IMR-90 (cell line): Measurements from ENCODE around the gene RRM1. TPM values are rescaled to one million over a fixed set of nuclear protein-coding genes. Genes with fewer than 3 reads are reported as not detected.

Source experiments
- ATAC-seq: fragments of 200-7000 bp; cut with Tn5 transposase; 2 replicates; pipeline ENCODE4 v1.9.1; 2020; ENCODE audit warnings: low read depth, mild to moderate bottlenecking, moderate library complexity
- BruUV-seq: library from RNA; stranded (reverse); fragments of 400-500 nt; replicated peaks from 2 replicates; lab custom pipeline; 2021; lab: Mats Ljungman, UMichigan
- CTCF ChIA-PET: fragments of 300-600 bp; formaldehyde crosslinking; extraction: SDS; loops from one replicate; lab custom pipeline; 2021; ENCODE audit warnings: antibody characterized with exemption; lab: Yijun Ruan, JAX
- POLR2A ChIA-PET: fragments of 300-600 bp; sonication (Branson Sonifier 250); formaldehyde crosslinking; loops from one replicate; lab custom pipeline; 2022; ENCODE audit warnings: antibody characterized with exemption; ENCODE audit not compliant: unreplicated experiment; lab: Charles Lee
- DNase-seq: peaks from one replicate; pipeline ENCODE4 v3.0.0; 2013
- H2AFZ ChIP-seq: replicated peaks from 2 replicates; pipeline ENCODE3; 2013; ENCODE audit warnings: low read length, mild to moderate bottlenecking; ENCODE audit not compliant: poor library complexity
- H2AK5ac ChIP-seq: 2 replicates; pipeline ENCODE4 v1.6.1; 2013; ENCODE audit warnings: low read depth, low read length, inconsistent platforms
- H2AK9ac ChIP-seq: replicated peaks from 2 replicates; pipeline ENCODE3; 2013; ENCODE audit warnings: mild to moderate bottlenecking, low read depth, low read length, moderate library complexity; ENCODE audit not compliant: poor library complexity
- H2BK120ac ChIP-seq: 2 replicates; pipeline ENCODE4 v1.6.1; 2013; ENCODE audit warnings: low read depth, low read length, inconsistent platforms
- H2BK15ac ChIP-seq: 3 replicates; pipeline ENCODE4 v1.6.1; 2013; ENCODE audit warnings: low read depth, low read length, inconsistent platforms
- H2BK20ac ChIP-seq: 2 replicates; pipeline ENCODE4 v1.6.1; 2013; ENCODE audit warnings: low read depth, mild to moderate bottlenecking, inconsistent platforms, low read length, moderate library complexity
- H2BK5ac ChIP-seq: 2 replicates; pipeline ENCODE4 v1.6.1; 2013; ENCODE audit warnings: mild to moderate bottlenecking, low read depth, low read length, inconsistent platforms; ENCODE audit not compliant: poor library complexity, severe bottlenecking
- H3K14ac ChIP-seq: replicated peaks from 2 replicates; pipeline ENCODE4 v1.6.1; 2013; ENCODE audit warnings: low read depth, low read length, inconsistent platforms
- H3K18ac ChIP-seq: 2 replicates; pipeline ENCODE4 v1.6.1; 2013; ENCODE audit warnings: low read depth, low read length, control low read depth
- H3K23ac ChIP-seq: 2 replicates; pipeline ENCODE4 v1.6.1; 2013; ENCODE audit warnings: low read depth, low read length, inconsistent platforms
- H3K27ac ChIP-seq: 2 replicates; pipeline ENCODE4 v1.5.1; 2013; ENCODE audit warnings: mild to moderate bottlenecking, control low read depth, low read length; ENCODE audit not compliant: insufficient read depth
- H3K27me3 ChIP-seq: 2 replicates; pipeline ENCODE4 v1.6.1; 2013; ENCODE audit warnings: low read length; ENCODE audit not compliant: control insufficient read depth, insufficient read depth
- H3K36me3 ChIP-seq: 2 replicates; pipeline ENCODE4 v1.6.1; 2013; ENCODE audit warnings: low read length, mixed read lengths; ENCODE audit not compliant: control insufficient read depth, insufficient read depth
- H3K4ac ChIP-seq: 2 replicates; pipeline ENCODE4 v1.6.1; 2013; ENCODE audit warnings: low read depth, low read length, inconsistent platforms
- H3K4me1 ChIP-seq: 2 replicates; pipeline ENCODE4 v1.6.1; 2013; ENCODE audit warnings: low read length, mixed read lengths; ENCODE audit not compliant: control insufficient read depth, insufficient read depth
- H3K4me2 ChIP-seq: 2 replicates; pipeline ENCODE4 v1.6.1; 2013; ENCODE audit warnings: low read depth, mild to moderate bottlenecking, control low read depth, low read length, moderate library complexity
- H3K4me3 ChIP-seq: 2 replicates; pipeline ENCODE4 v1.5.1; 2013; ENCODE audit warnings: low read depth, mild to moderate bottlenecking, control low read depth, low read length, moderate library complexity; ENCODE audit not compliant: insufficient read depth
- H3K56ac ChIP-seq: 2 replicates; pipeline ENCODE4 v1.6.1; 2013; ENCODE audit warnings: low read length, inconsistent platforms; ENCODE audit not compliant: insufficient read depth; ENCODE audit errors: extremely low read depth
- H3K79me1 ChIP-seq, 2 experiments: 2 replicates each; pipeline ENCODE4 v1.6.1; 2013; ENCODE audit warnings: low read length in 2 of 2, inconsistent platforms in 1 of 2, low read depth in 1 of 2
- H3K9ac ChIP-seq: 2 replicates; pipeline ENCODE4 v1.6.1; 2013; ENCODE audit warnings: low read depth, low read length, control low read depth
- H3K9me1 ChIP-seq: 2 replicates; pipeline ENCODE4 v1.6.1; 2013; ENCODE audit warnings: low read length, inconsistent platforms; ENCODE audit not compliant: insufficient read depth
- H3K9me3 ChIP-seq: 2 replicates; pipeline ENCODE4 v1.6.1; 2013; ENCODE audit warnings: low read length; ENCODE audit not compliant: control insufficient read depth, insufficient read depth
- H4K20me1 ChIP-seq: 2 replicates; pipeline ENCODE4 v1.6.1; 2013; ENCODE audit warnings: low read length, inconsistent platforms; ENCODE audit not compliant: insufficient read depth
- H4K5ac ChIP-seq: 2 replicates; pipeline ENCODE4 v1.6.1; 2013; ENCODE audit warnings: mild to moderate bottlenecking, low read depth, low read length, control low read depth
- H4K8ac ChIP-seq, 2 experiments: 2 replicates each; pipeline ENCODE4 v1.6.1; 2013; ENCODE audit warnings: low read depth in 2 of 2, low read length in 2 of 2, control low read depth in 1 of 2, inconsistent platforms in 1 of 2
- H4K91ac ChIP-seq: 2 replicates; pipeline ENCODE4 v1.6.1; 2013; ENCODE audit warnings: low read depth, low read length, inconsistent platforms; ENCODE audit not compliant: insufficient read depth
- BHLHE40 ChIP-seq: fragments of 150-350 bp; IDR thresholded peaks from 2 replicates; pipeline ENCODE4 v1.6.1; 2016; ENCODE audit warnings: mild to moderate bottlenecking, low read depth, low read length
- CEBPB ChIP-seq: IDR thresholded peaks from 2 replicates; pipeline ENCODE4 v1.6.1; 2012; ENCODE audit warnings: low read depth, low read length, improper control_type of control experiment
- CHD1 ChIP-seq: IDR thresholded peaks from 2 replicates; pipeline ENCODE4 v1.6.1; 2012; ENCODE audit warnings: low read depth, low read length, improper control_type of control experiment
- ELK1 ChIP-seq: fragments of 150-350 bp; IDR thresholded peaks from 2 replicates; pipeline ENCODE4 v1.6.1; 2016; ENCODE audit warnings: low read depth, mild to moderate bottlenecking, low read length, moderate library complexity, borderline replicate concordance
- FOS ChIP-seq: fragments of 150-350 bp; IDR thresholded peaks from 2 replicates; pipeline ENCODE4 v1.6.1; 2016; ENCODE audit warnings: low read depth, low read length
- MAFK ChIP-seq: IDR thresholded peaks from 2 replicates; pipeline ENCODE4 v1.6.1; 2012; ENCODE audit warnings: low read depth, low read length, improper control_type of control experiment
- MAZ ChIP-seq: IDR thresholded peaks from 2 replicates; pipeline ENCODE4 v1.6.1; 2012; ENCODE audit warnings: low read depth, mild to moderate bottlenecking, low read length, improper control_type of control experiment, moderate library complexity, borderline replicate concordance
- MXI1 ChIP-seq: IDR thresholded peaks from 2 replicates; pipeline ENCODE4 v1.6.1; 2012; ENCODE audit warnings: low read depth, mild to moderate bottlenecking, low read length, moderate library complexity, borderline replicate concordance
- NFE2L2 ChIP-seq: fragments of 150-350 bp; IDR thresholded peaks from 2 replicates; pipeline ENCODE4 v1.6.1; 2016; ENCODE audit warnings: low read depth, mild to moderate bottlenecking, low read length
- POLR2A ChIP-seq: IDR thresholded peaks from 2 replicates; pipeline ENCODE4 v1.6.1; 2012; ENCODE audit warnings: mild to moderate bottlenecking, low read depth, low read length
- RAD21 ChIP-seq: IDR thresholded peaks from 2 replicates; pipeline ENCODE4 v1.6.1; 2012; ENCODE audit warnings: low read length, improper control_type of control experiment
- RFX5 ChIP-seq: IDR thresholded peaks from 2 replicates; pipeline ENCODE4 v1.8.0; 2012; ENCODE audit warnings: low read depth, mild to moderate bottlenecking, low read length, moderate library complexity
- SMC3 ChIP-seq: fragments of 150-350 bp; IDR thresholded peaks from 2 replicates; pipeline ENCODE4 v1.6.1; 2016; ENCODE audit warnings: low read depth, mild to moderate bottlenecking, antibody characterized with exemption, low read length, moderate library complexity
- WGBS, 2 experiments: methylation state at CpG; one replicate each; pipeline versions ENCODE4 v1.1.5 to v1.1.7; 2013; ENCODE audit warnings: missing lambda C conversion rate in 2 of 2; ENCODE audit not compliant: insufficient read length in 1 of 2; ENCODE audit errors: extremely low coverage in 2 of 2; 5-methylcytosine and 5-hydroxymethylcytosine counted together
- dilution Hi-C: fragments of 300-500 bp; cut with HindIII; formaldehyde crosslinking; loops from one replicate; pipeline ENCODE4 v1.14.3; 2018; ENCODE audit warnings: low sequenced_read_pairs; ENCODE audit not compliant: unreplicated experiment
- in situ Hi-C: fragments of 300-500 bp; cut with MboI; formaldehyde crosslinking; loops from 3 replicates; pipeline ENCODE4 v1.14.3; 2019; ENCODE audit warnings: low sequenced_read_pairs, inconsistent platforms, mixed read lengths
- intact Hi-C: fragments of 100-400 bp; cut with micrococcal nuclease; formaldehyde crosslinking; loops from 2 replicates; pipeline ENCODE4 v1.10.0; 2022
- polyA plus RNA-seq, 3 experiments: library from polyadenylated mRNA; depleted of rRNA; stranded (reverse); fragments of >200 nt; gene quantifications; 2 replicates each; pipeline ENCODE4 v1.2.3, GENCODE V29; 2012; ENCODE audit warnings: low replicate concordance in 1 of 3
- total RNA-seq: library from RNA; depleted of rRNA; stranded (reverse); fragments of >200 nt; gene quantifications from 2 replicates; pipeline ENCODE4 v1.2.3, GENCODE V29; 2012
- TF ChIP-seq, protein P1 (sequence below): conservative IDR thresholded peaks from 2 replicates; pipeline ENCODE4 v1.5.1; 2012; ENCODE audit warnings: mild to moderate bottlenecking, low read depth, low read length, improper control_type of control experiment
- TF ChIP-seq, protein P2 (sequence below): fragments of 150-350 bp; IDR thresholded peaks from 2 replicates; pipeline ENCODE4 v1.6.1; 2017; ENCODE audit warnings: mild to moderate bottlenecking, antibody characterized with exemption, low read length, low read depth

The RRM1 gene
- total and polyA plus RNA-seq, 2 of the 4 experiments (the other 2 are of a cell fraction) = 55.1 to 183 TPM

- Histone ChIP-seq H2BK15ac (no peak overlapping the region), H2AK5ac (no peak overlapping the region), H2AFZ (no peak overlapping the region), H3K4me3 (no peak overlapping the region), H4K20me1 (no peaks in the 10 kb centered on the region), H3K4me1 (no peaks in the 10 kb centered on the region; the same call in 1 of the 2 replicates), H3K56ac (no peak overlapping the region), H2AK9ac (no peak overlapping the region), H3K23ac (no peak overlapping the region), H3K36me3 (peaks cover 3% of the 10 kb centered on the region), H3K27me3 (no peaks in the 10 kb centered on the region), H3K4ac (no peak overlapping the region), H4K8ac (no peak overlapping the region), H2BK20ac (no peak overlapping the region), H2BK5ac (no peak overlapping the region), H3K14ac (no peak overlapping the region), H3K9me1 (no peaks in the 10 kb centered on the region; the same call in 1 of the 2 replicates), H4K91ac (no peak overlapping the region), H3K9me3 (no peaks in the 10 kb centered on the region), H3K27ac (no peak overlapping the region), H4K5ac (no peak overlapping the region), H3K4me2 (no peak overlapping the region), H2BK120ac (no peak overlapping the region), H3K79me1 (no peaks in the 10 kb centered on the region), H3K18ac (no peak overlapping the region), H3K9ac (no peak overlapping the region)
- in situ Hi-C loops = no loop called here
- dilution Hi-C loops = no loop called here
- POLR2A ChIA-PET = no interaction called here
- no peak for DNase-seq
- no TSS peak for BruUV-seq
- CTCF ChIA-PET = interaction anchor here (0.8 to 3.0 kb wide), 3 partner anchors 211 to 224 kb away, joined by 3 to 8 read pairs (median 5); partner anchors contain the start of genes RHOG and STIM1
- intact Hi-C loops = no loop called here
- no CpG with 5 or more reads among the region's 2 CpGs for WGBS, 2 experiments
- ATAC-seq = no peak
- TF ChIP-seq NFE2L2 (no peak), CHD1 (no peak), RAD21 (no peak), MAZ (no peak), CEBPB (no peak), POLR2A (no peak), SMC3 (no peak), ELK1 (no peak), MAFK (no peak), BHLHE40 (no peak), MXI1 (no peak), RFX5 (no peak), FOS (no peak)
- TF ChIP-seq, protein P1, sequence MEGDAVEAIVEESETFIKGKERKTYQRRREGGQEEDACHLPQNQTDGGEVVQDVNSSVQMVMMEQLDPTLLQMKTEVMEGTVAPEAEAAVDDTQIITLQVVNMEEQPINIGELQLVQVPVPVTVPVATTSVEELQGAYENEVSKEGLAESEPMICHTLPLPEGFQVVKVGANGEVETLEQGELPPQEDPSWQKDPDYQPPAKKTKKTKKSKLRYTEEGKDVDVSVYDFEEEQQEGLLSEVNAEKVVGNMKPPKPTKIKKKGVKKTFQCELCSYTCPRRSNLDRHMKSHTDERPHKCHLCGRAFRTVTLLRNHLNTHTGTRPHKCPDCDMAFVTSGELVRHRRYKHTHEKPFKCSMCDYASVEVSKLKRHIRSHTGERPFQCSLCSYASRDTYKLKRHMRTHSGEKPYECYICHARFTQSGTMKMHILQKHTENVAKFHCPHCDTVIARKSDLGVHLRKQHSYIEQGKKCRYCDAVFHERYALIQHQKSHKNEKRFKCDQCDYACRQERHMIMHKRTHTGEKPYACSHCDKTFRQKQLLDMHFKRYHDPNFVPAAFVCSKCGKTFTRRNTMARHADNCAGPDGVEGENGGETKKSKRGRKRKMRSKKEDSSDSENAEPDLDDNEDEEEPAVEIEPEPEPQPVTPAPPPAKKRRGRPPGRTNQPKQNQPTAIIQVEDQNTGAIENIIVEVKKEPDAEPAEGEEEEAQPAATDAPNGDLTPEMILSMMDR = no peak
- TF ChIP-seq, protein P2, sequence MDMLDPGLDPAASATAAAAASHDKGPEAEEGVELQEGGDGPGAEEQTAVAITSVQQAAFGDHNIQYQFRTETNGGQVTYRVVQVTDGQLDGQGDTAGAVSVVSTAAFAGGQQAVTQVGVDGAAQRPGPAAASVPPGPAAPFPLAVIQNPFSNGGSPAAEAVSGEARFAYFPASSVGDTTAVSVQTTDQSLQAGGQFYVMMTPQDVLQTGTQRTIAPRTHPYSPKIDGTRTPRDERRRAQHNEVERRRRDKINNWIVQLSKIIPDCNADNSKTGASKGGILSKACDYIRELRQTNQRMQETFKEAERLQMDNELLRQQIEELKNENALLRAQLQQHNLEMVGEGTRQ = no peak
Observed at GRCh38 chr11:4065601-4066377, 28.8 kb upstream of the RRM1 start.
